ENCODE measurements around the gene SCEL.
"Not testable (repeated sequence)": the region's sequence is repeated elsewhere in the genome, so short reads cannot be mapped to it uniquely, and the experiment has no call there.

SCEL gene

GRCh38 chr13:77511552-77511951 is 24.0 kb upstream of the SCEL start:
- DNase-seq (ENCODE audit: low read depth), result no peak
- TF ChIP-seq CTCF (conservative IDR thresholded peaks at IDR 0.05; ENCODE audit: low read depth, low read length), result no peak

GRCh38 chr13:77513719-77514335 is 21.7 kb upstream of the SCEL start:
- no peak for DNase-seq (ENCODE audit: low read depth)
- no peak for TF ChIP-seq CTCF (conservative IDR thresholded peaks at IDR 0.05; ENCODE audit: low read depth, low read length)
- no peak overlapping the region for H3K4me3 ChIP-seq (ENCODE audit: low read length)

More at GRCh38 chr13:77511552-77511951, 24.0 kb upstream of the SCEL start:
- H3K4me3 ChIP-seq (ENCODE audit: low read length), result no peak overlapping the region

DNA sequence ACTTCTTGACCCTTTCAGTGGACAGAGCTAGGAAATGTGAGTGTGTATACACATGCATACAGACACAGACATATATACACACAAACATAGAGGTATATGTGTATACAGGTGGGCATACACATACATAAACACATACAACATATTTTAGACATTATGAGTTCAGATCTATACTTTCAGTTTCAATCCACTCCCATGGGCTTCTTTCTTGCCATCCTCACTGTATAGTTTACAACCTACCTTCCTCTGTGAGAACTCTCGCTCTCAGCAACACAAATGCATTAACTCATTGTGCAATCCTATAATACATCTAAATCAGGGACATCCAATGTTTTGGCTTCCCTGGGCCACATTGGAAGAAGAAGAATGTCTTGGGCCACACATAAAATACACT is 21.2 kb upstream of the SCEL start:
- TF ChIP-seq CTCF (conservative IDR thresholded peaks at IDR 0.05; ENCODE audit: low read depth, low read length), result no peak
- H3K4me3 ChIP-seq (ENCODE audit: low read length), result no peak overlapping the region
- DNase-seq (ENCODE audit: low read depth), result no peak

GRCh38 chr13:77515785-77516184 is 19.7 kb upstream of the SCEL start:
- no peak for DNase-seq (ENCODE audit: low read depth)
- no peak overlapping the region for H3K4me3 ChIP-seq (ENCODE audit: low read length)
- TF ChIP-seq CTCF (conservative IDR thresholded peaks at IDR 0.05; ENCODE audit: low read depth, low read length), result no peak

DNA sequence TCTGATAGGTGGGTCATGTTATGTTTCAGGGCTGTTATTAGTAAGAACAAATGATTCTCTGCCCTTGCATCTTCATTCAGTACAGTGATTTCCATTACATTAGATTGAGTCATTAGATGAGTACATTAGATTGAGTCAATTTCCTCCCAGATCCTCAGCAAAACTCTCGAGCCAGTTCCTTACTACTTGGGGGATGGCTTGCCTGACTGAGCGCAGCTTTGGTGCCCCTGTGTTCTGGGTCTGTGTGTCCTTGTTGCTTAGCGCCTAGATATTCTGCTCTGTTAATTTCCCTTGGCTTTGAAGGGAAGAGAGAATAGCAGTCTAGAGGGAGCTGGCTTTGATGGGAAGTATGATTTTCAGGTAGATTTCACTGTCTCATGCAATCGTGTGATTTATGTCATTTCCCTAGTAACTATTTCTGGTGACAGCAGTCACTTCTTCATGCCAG is 19.1 kb upstream of the SCEL start:
- no peak for TF ChIP-seq CTCF (conservative IDR thresholded peaks at IDR 0.05; ENCODE audit: low read depth, low read length)
- no peak overlapping the region for H3K4me3 ChIP-seq (ENCODE audit: low read length)
- no peak for DNase-seq (ENCODE audit: low read depth)

DNA sequence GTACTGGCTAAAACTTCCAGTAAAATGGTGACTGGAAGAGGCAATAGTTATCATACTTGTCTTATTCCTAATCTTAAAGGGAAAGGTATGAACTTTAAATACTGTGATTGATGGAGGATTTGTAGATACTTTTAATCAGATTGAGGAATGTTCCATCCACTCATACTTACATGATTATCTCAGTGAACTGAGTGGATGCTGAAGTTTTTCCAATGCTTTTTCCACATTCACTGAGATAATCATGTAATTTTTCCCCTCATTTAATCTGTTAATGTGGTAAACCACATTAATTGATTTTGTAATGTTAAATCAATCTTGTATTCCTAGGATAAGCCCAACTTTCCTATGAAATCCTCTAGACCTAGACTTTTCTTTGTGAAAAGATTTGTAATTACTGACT is 17.2 kb upstream of the SCEL start:
- no peak for DNase-seq (ENCODE audit: low read depth)
- no peak for TF ChIP-seq CTCF (conservative IDR thresholded peaks at IDR 0.05; ENCODE audit: low read depth, low read length)
- H3K4me3 ChIP-seq (ENCODE audit: low read length), result no peak overlapping the region

DNA sequence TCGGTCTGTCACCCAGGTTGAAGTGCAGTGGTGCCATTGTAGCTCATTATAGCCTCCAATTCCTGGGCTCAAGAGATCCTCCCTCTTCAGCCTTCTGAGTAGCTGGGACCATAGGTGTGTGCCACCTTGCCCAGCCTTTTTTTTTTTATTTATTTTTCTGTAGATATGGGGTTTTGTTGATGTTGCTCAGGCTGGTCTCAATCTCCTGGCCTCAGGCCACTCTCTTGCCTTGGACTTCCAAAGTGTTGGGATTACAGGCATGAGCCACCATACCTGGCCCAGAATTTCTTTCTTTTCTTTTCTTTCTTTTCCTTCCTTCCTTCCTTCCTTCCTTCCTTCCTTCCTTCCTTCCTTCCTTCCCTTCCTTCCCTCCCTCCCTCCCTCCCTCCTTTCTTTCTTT is 16.1 kb upstream of the SCEL start:
- not testable (repeated sequence) for DNase-seq (ENCODE audit: low read depth)

More for the DNA sequence above, 16.1 kb upstream of the SCEL start:
- H3K4me3 ChIP-seq (ENCODE audit: low read length), result not testable (repeated sequence)

Data from retinal pigment epithelial cell (primary cell).